A673 (cell line): ENCODE results near the gene MT1B. TPM values are rescaled to one million over a fixed set of nuclear protein-coding genes. Genes with fewer than 3 reads are reported as not detected.
A peak's percentile ranks its signal among the peaks of the same experiment; 100 is the strongest.
"Not testable (repeated sequence)": the region's sequence is repeated elsewhere in the genome, so short reads cannot be mapped to it uniquely, and the experiment has no call there.

Experiments
- BruUV-seq: library from RNA; stranded (reverse); fragments of 400-500 nt; replicated peaks from 2 replicates; lab custom pipeline; 2021; lab: Mats Ljungman, UMichigan
- CTCF ChIA-PET: fragments of 300-600 bp; sonication (Branson Sonifier 250); formaldehyde crosslinking; loops from one replicate; lab custom pipeline; 2022; ENCODE audit warnings: antibody characterized with exemption; lab: Charles Lee
- POLR2A ChIA-PET: fragments of 300-600 bp; sonication (Branson Sonifier 250); formaldehyde crosslinking; loops from one replicate; lab custom pipeline; 2022; ENCODE audit warnings: antibody characterized with exemption; ENCODE audit not compliant: low non-redundant PET; lab: Charles Lee
- DNase-seq: peaks from one replicate; pipeline ENCODE4 v3.0.0-alpha.2; 2015; ENCODE audit warnings: low spot score
- H3K27ac ChIP-seq: fragments of 200-600 bp; sonication (generic); 2 replicates; pipeline ENCODE4 v1.5.1; 2016; ENCODE audit warnings: mixed run types, low read depth, mild to moderate bottlenecking, mixed read lengths, antibody characterized with exemption, low read length; ENCODE audit not compliant: poor library complexity, severe bottlenecking
- H3K27me3 ChIP-seq: fragments of 200-600 bp; sonication (generic); replicated peaks from 2 replicates; pipeline ENCODE4 v1.6.1; 2017; ENCODE audit warnings: mixed run types, low read depth, mild to moderate bottlenecking, mixed read lengths, antibody characterized with exemption, low read length; ENCODE audit not compliant: insufficient read depth, poor library complexity
- H3K36me3 ChIP-seq: fragments of 200-600 bp; sonication (generic); 2 replicates; pipeline ENCODE4 v1.6.1; 2016; ENCODE audit warnings: mixed run types, mild to moderate bottlenecking, mixed read lengths, antibody characterized with exemption, low read length; ENCODE audit not compliant: insufficient read depth, poor library complexity, severe bottlenecking
- H3K4me1 ChIP-seq: fragments of 200-600 bp; sonication (generic); 2 replicates; pipeline ENCODE4 v1.6.1; 2017; ENCODE audit warnings: mixed run types, mild to moderate bottlenecking, mixed read lengths, antibody characterized with exemption, low read length; ENCODE audit not compliant: insufficient read depth, poor library complexity, severe bottlenecking
- H3K4me3 ChIP-seq: fragments of 200-600 bp; sonication (generic); 2 replicates; pipeline ENCODE4 v1.5.1; 2016; ENCODE audit warnings: low read depth, mixed run types, mild to moderate bottlenecking, mixed read lengths, low read length; ENCODE audit not compliant: poor library complexity, severe bottlenecking
- H3K9me3 ChIP-seq: fragments of 200-600 bp; sonication (generic); 2 replicates; pipeline ENCODE4 v1.6.1; 2016; ENCODE audit warnings: mixed run types, low read depth, mild to moderate bottlenecking, mixed read lengths, antibody characterized with exemption, low read length; ENCODE audit not compliant: poor library complexity, severe bottlenecking
- CTCF ChIP-seq: fragments of 300-800, 200-600 bp; sonication (generic); conservative IDR thresholded peaks from 2 replicates; pipeline ENCODE4 v1.5.1; 2017; ENCODE audit warnings: low read depth, mild to moderate bottlenecking, antibody characterized with exemption, low read length, moderate library complexity, mixed read lengths
- EZH2 ChIP-seq: fragments of 200-600 bp; sonication (generic); IDR thresholded peaks from 2 replicates; pipeline ENCODE4 v1.6.1; 2017; ENCODE audit warnings: borderline replicate concordance, low read depth, mild to moderate bottlenecking, mixed read lengths, antibody characterized with exemption, low read length; ENCODE audit not compliant: poor library complexity, severe bottlenecking
- intact Hi-C: fragments of 100-400 bp; cut with micrococcal nuclease; formaldehyde crosslinking; loops from one replicate; pipeline ENCODE4 v1.10.0; 2022; ENCODE audit not compliant: unreplicated experiment
- total RNA-seq: library from RNA; stranded (reverse); gene quantifications from 2 replicates; pipeline ENCODE4 v1.2.3, GENCODE V29; 2021

Gene MT1B
- total RNA-seq, 1 experiment from 2014 or later, result not detected

GRCh38 chr16:56673921-56674320, 22.2 kb downstream of the MT1B start:
- ChIA-PET POLR2A (no interaction called here), CTCF (interaction anchor here (0.7 to 1.1 kb wide), 2 partner anchors 9 to 28 kb away, joined by 3 to 7 read pairs; no protein-coding TSS in a partner anchor)
- Histone ChIP-seq H3K9me3 (no peaks in the 10 kb centered on the region), H3K27ac (no peak overlapping the region), H3K27me3 (peaks cover 12% of the 10 kb centered on the region), H3K4me1 (no peaks in the 10 kb centered on the region), H3K36me3 (no peaks in the 10 kb centered on the region), H3K4me3 (no peak overlapping the region)
- DNase-seq, result no peak
- BruUV-seq, result no TSS peak
- no peak for TF ChIP-seq EZH2
- peak; percentile 56 for TF ChIP-seq CTCF
- intact Hi-C loops, result loop anchor here (1.0 kb wide), 1 partner anchor 28 kb away; no protein-coding TSS in a partner anchor

- H3K27me3 ChIP-seq, H3K27ac ChIP-seq, BruUV-seq, H3K4me1 ChIP-seq, POLR2A ChIA-PET, H3K36me3 ChIP-seq, H3K9me3 ChIP-seq, DNase-seq, H3K4me3 ChIP-seq: not testable (repeated sequence)
- CTCF ChIA-PET, result interaction anchor here (1.1 kb wide), 1 partner anchor 27 kb away, joined by 7 read pairs; no protein-coding TSS in a partner anchor
- intact Hi-C loops, result loop anchor here (1.0 kb wide), 1 partner anchor 28 kb away; no protein-coding TSS in a partner anchor
Observed at GRCh38 chr16:56674570-56674969, 22.9 kb downstream of the MT1B start.

GRCh38 chr16:56675685-56676210, 24.1 kb downstream of the MT1B start:
- no TSS peak for BruUV-seq
- no peaks in the 10 kb centered on the region for H3K36me3 ChIP-seq
- H3K4me1 ChIP-seq, result no peaks in the 10 kb centered on the region
- H3K27me3 ChIP-seq, result no peaks in the 10 kb centered on the region
- H3K4me3 ChIP-seq, result no peak overlapping the region
- intact Hi-C loops, result no loop called here
- TF ChIP-seq CTCF (no peak), EZH2 (no peak)
- ChIA-PET POLR2A (no interaction called here), CTCF (no interaction called here)
- DNase-seq, result no peak
- H3K9me3 ChIP-seq, result no peaks in the 10 kb centered on the region
- no peak overlapping the region for H3K27ac ChIP-seq

GRCh38 chr16:56677474-56677873, 25.8 kb downstream of the MT1B start:
- intact Hi-C loops, result no loop called here
- Histone ChIP-seq H3K4me1 (no peaks in the 10 kb centered on the region), H3K36me3 (no peaks in the 10 kb centered on the region), H3K4me3 (no peak overlapping the region), H3K27me3 (no peaks in the 10 kb centered on the region), H3K9me3 (no peaks in the 10 kb centered on the region), H3K27ac (no peak overlapping the region)
- ChIA-PET CTCF (no interaction called here), POLR2A (no interaction called here)
- DNase-seq, result no peak
- BruUV-seq, result no TSS peak
- TF ChIP-seq CTCF, result no peak
- TF ChIP-seq EZH2, result no peak
